ENCODE measurements around the gene DACT3.
"Not testable (repeated sequence)": the region's sequence is repeated elsewhere in the genome, so short reads cannot be mapped to it uniquely, and the experiment has no call there.

DACT3 gene

DNA sequence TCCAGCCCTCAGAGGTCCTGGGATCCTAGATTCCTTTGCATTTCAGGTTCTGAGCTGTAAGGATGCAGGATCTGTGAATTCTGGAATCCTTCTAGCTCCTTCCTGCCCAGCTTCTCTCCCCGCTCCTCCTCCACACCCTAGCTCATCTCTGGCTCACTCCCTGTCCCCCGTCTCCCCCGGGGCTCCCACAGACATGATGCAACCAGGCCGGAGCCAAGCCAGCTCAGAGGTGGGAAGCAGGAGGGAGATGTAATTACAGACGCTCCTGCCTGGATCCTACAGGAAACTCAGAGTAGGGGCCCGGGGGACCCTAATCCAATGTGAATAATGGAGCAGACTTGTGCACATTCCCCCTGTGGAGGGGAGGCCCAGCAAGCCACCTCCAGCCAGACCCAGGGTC is 29.5 kb downstream of the DACT3 start:
- no peak for DNase-seq

DNA sequence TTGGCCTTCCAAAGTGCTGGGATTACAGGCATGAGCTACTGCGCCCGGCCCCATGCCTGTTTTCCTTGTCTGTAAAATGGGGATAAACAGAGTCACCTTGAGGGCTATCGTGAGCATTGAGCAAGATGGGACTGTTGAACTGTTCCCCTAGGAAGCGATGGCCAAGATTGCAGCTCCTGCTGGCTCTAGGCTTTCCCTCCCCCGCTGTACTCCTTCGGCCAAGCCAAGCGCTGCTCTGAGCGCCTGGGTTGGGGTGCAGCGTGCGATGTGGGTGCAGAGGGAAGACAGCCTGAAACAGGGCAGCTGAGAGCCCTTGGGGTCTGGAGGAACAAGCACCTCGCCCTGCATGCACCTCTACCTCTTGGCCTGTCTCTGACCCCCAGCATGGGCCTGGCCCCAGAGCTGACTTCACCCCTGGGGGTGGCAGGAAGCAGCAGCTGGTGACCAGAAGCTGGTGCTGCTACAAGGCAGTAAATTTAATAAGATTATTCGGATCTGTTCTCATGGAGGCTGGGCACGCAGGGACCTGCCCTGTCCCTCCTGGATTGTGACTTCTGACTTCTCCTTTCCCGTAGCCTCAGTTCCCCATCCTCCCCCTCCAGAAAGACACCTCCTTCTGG is 30.3 kb downstream of the DACT3 start:
- no peak for DNase-seq

DNA sequence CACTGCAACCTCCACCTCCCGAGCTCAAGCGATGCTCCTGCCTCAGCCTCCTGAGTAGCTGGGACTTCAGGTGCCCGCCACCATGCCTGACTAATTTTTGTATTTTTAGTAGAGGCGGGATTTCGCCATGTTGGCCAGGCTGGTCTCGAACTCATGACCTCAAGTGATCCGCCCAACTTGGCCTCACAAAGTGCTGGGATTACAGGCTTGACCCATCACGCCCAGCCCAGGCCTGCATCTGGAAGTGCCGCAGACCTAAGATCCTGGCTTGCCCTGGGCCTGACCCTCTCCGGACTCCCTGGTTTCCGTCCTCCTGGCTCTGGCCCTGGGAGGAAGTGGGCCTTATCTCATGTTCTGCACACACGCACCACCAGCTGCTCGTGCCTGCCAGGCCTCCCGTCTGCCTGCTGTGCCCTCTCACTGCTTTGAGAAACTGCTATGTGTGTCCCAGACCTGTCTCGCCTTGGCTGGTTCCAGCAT is 31.4 kb downstream of the DACT3 start:
- no peak for DNase-seq

DNA sequence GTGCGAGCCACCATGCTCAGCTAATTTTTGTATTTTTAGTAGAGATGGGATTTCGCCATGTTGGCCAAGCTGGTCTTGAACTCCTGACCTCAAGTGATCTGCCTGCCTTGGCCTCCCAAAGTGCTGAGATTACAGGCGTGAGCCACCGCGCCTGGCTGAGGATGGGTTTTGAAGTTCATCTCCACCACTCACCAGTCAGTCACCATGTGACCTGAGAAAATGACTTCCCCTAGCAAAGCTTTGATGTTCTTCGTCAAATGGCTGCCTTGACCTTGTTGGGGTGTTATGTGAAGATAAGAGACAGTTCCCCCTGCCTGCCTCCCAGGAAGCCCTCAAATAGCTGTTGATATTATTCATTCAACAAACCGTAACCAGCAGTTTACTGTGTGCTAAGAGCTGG is 32.0 kb downstream of the DACT3 start:
- DNase-seq = not testable (repeated sequence)

DNA sequence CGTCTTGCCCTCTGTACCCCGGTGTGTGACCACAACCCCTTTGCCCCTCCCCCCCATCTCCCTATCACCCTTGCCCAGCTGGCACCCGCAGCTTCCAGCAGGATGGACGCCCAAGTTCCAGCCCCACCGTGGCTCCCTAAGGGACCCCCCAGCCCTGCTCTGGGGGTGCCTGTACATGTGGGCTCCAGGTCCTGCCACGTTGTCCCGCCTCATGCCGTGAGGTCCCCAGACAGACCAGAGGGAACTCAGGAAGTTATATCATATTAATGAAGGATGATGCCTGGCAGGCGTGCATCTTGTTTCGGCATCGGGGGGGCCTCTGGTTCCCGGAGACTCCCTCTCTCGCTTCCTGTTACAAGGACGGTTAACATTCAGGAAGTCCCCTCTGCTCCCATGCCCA is 34.5 kb downstream of the DACT3 start:
- no peak for DNase-seq

DNA sequence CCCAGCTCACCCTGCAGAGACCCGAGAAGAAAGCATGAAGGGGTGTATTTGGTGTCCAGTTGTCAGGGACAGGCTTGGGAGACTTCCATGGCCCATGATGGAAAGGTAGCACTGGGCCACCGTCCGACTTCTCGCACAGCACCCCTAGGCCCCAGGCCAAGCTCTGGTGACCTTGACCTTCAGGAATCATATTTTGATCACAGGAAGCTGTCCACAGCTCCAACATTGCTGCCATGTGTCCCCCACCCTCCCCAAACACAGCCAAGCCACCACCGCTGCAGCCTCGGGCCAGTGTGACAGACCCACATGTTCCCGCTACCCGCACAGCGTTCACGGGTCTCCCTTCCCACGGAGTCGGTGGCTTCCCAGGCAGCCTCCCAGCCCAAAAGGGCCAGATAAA is 35.3 kb downstream of the DACT3 start:
- no peak for DNase-seq

DNA sequence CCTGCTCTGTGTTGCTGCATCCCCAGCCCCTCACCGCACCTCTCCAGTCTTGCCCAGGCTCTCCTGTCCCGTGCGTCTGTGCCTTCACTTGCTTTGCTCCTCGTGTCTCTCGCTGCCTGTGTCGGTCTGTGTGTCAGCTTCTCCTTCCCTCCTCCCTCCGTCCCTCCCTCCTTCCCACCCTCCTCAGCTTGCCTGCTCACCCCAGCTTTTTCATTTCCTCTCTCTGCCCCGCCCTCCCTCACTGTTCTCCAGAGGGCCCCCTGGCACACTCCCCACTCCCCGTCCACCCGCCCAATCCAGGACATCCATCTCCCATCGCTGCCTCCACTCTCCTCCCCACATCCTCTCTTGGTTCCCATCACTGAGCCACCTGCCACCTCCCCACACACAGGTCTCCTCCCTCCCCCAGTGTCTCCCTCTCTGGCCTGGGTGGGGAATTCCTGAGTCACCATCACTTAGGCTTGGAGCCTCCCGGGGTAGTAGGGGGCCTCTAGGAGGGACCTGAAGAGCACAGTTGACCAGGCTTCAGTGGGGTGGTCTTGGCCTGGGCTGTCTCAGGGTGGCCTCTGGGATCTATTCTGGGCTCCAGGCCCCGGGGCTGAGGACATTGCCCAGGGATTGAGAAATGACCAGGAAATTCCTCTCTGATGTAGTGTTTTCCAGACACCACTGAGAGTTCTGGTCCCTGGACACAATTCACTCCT is 35.9 kb downstream of the DACT3 start, which contains the start of gene PTGIR:
TSS of gene PTGIR (minus strand) at position 132 of the 704 bp plus-strand sequence. CDS start 864 bp downstream, outside the sequence.
- DNase-seq = peak; percentile 41 to 58

DNA sequence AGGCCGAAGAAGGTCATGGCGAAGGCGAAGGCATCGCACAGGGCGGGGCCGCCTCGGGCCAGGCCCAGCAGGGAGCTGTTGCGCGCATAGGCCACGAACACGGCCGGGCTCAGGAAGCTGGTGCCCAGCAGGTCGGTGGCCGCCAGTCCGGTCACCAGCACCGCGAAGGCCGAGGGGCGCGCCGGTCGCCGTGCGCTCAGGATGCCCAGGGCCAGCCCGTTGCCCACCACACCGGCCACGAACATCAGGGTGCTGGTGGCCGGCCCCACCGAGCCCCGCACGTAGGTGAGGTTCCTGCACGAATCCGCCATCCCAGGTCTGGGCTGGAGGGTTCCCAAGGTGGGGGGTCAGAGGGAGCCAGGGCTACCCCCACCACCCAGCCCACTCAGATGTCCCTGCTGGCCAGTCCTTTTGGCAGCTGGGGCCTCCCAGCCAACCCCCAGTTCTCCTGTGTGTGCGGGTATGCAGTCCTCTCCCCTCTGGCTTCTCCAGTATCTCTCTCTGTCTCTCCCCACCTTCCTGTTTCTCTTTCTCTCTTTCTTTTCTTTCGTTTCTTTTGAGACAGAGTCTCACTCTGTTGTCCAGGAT is 37.0 kb downstream of the DACT3 start:
- DNase-seq = no peak

DNA sequence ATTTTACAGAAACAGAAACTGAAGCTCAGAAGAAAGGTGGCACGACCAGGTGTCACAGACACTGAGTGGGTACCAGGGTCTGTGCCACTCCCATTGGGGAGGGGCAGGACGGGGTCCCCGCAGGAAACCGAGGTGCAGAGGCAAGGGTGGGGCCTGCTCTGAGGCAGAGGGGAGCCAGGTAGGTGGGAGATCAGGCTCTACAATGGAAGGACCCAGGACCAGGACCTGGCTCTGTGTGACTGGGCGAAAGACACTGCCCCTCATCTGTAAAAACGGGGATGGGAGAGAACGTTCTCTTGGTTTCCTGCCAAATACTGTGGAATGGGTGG is 38.9 kb downstream of the DACT3 start:
- DNase-seq = no peak

DNA sequence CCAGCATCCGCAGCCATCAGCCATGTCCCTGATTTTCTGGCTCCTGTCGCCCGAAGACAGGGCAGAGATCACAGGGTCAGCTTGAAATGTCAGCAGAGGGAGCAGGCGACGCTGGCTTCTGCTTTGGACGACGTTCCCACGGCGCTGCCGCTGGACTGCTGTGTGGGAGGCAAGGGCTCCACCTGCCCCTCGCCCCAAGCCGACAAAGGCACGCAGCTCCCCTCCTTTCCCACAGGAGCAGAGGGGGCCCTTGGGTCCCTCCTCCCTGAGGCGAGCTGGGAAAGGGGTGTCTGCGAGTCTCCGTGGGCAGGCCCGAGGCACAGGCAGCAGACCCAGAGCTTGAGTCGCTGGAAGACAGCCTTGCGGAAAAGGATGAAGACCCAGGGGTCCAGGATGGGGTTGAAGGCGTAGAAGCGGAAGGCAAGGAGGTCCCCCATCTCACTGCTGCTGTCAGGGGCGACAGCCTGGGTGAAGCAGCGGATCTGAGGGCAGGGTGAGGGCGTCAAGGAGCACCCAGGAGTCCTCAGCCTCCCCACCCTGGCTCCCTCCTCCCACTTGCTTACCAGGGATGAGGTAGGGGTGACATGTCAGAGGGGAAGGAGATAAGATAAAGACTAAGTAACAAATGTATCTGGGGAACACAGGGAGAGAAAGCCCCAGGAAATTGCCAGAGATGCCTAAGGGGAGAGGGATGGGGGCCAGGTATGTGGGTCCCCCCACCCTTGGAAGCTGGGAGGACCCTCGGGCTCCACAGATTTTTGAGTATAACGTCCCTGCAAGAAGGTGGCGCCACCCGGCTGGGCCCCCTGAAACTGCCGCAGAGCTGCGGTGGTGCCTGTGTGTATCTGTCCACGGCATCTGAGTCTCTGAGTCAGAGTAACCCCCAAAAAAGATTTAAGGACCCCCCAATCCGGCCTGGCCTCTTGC is 39.5 kb downstream of the DACT3 start:
- no peak for DNase-seq

DNA sequence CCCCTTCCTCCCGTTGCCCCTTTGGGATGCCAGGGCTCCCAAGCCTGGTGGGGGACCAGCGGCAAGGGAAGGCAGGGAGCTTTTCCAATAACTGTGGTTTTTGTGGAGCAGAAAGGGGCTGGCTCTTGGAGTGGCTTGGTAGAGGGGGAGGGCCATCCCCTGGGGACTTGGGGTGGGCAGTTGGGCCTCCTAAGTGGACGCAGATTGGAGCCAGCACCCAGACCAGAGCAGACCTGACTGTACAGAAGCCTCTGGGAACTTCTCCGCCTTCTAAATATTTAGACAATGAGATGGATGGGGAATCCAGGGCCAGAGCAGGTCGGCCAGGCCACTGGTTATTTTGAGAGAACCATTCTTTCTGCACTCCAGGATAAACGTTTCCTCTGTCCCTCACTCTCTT is 40.3 kb downstream of the DACT3 start:
- DNase-seq = no peak

DNA sequence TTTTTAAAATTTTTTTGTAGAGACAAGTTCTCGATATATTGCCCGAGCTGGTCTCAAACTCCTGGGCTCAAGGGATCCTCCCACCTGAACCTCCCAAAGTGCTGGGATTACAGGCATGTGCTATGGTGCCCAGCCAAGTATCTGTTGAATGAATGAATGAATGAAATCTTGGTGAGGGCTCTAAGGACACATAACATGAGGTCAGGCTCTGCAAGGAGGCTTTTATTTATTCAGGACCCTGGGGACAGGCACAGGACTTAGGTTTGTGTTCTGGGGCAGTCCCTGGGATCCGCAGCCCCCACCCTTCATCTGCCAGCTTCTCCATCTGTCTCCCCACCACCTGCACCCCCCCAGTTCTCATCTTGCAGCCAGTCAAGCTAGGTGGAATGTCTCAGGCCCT is 40.7 kb downstream of the DACT3 start:
- no peak for DNase-seq

DNA sequence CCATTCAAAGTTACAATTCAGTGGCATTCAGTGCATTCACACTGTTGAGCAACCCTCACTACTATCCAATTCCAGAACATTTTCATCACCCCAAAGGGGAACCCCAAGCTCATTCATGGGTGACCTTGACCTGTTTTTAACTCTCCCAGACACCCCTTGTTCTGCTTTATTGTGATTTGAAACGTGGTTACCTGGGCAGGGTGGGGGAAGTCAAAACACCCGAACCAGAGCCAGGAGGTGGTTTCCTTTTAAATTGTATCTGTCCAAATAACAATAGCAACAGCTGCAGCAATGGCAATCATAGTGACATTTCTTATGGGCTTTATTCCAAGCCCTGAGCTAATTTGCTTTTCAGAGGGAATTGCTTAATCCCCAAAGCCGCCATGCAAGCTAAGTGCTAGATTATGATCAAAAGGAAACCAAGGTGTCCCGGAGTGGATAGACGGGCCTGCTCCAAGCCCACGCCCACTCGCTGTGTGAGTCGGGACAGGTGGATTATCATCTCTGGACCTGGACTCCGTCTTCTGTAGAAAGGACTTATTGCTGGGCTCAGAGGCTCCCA is 42.2 kb downstream of the DACT3 start:
- no peak for DNase-seq

DNA sequence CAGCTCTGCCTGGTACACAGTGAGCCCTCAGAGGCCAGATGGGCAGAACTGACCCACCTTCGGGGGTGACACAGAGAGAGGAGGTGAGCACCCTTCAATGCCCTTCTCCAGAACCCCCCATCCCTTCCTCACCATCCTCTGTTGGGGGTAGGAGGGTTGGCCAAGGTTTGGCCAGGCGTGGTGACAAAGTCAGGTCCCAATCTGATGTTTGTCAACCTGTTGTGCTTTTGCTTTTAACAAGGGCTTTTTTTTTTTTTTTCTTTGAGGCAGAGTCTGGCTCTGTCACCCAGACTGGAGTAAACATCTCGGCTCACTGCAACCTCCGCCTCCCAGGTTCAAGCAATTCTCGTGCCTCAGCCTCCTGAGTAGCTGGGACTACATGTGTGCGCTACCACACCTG is 43.4 kb downstream of the DACT3 start:
- DNase-seq = no peak

DNA sequence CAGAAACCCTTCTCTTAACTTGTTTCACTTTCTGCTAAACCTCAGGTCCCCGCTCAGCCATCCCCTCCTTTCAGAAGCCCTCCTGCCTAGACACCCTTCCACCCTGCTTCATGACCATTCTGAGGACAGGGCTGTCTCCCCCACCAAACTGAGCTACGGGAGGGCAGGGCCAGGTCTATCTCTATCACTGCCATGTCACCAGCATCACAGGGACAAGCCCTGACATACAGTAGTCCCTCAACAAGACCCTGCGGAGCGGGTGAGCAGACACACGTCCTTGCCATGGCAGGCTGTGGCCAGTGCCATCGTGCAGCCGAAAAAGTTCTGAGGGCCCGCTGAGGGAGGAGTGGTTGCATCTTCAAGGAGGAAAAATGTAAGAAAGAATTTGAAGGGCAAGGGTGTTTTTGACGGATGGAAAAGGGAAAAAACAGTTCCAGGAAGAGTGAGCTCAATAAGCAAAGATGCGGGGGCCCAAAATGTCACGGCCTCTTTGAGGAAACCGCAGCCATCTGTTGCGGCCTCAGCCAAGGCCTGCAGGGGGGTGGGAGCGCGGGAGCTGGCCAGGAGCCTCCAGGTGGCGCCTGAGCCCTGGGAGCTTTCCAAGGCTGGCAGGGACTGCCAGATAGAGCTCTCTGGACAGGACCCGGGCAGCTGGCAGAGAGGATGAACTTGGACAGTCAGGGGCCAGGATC is 44.2 kb downstream of the DACT3 start:
- peak; percentile 58 to 73 for DNase-seq

DNA sequence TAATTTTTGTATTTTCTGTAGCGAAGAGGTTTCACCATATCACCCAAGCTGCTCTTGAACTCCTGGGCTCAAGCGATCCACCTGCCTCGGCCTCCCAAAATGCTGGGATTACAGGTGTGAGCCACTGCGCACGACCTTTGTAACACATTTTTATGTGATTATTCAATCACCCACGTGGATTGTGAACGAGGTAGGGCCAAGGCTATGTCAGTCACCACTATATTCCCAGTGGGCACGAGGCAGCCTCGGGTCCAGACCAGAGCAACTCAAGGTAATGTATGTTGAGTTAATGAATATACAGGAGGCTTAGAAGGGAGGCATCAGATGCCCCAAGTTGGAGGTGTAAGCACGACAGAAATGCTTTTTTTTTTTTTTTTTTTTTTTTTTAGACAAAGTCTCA is 45.0 kb downstream of the DACT3 start:
- DNase-seq = no peak

DNA sequence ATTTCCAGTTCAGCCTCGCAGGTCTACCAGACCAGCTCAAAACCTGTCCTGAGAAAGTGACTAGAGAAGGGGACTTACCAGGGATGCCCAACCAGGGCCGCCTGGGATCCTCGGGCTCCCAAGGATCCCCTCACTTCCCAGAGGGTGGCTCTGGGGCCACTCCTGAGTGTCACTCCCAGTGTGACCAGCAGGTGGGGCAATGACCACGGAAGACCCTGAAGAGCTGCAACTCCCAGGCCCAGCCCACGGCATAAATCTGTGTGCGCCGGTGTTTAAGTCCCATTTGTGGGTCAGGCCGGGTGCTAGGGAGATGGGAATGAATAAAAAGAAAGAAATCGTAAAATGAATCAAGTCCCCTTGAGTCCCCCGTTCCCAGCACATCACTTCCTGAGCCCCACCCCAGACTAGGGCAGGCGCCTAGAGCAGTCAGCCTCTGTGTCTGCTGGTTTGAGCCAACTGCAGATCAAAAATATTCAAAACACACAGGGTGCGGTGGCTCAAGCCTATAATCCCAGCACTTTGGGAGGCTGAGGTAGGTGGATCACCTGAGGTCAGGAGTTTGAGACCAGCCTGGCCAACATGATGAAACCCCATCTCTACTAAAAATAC is 46.8 kb downstream of the DACT3 start:
- DNase-seq = peak; percentile 90

DNA sequence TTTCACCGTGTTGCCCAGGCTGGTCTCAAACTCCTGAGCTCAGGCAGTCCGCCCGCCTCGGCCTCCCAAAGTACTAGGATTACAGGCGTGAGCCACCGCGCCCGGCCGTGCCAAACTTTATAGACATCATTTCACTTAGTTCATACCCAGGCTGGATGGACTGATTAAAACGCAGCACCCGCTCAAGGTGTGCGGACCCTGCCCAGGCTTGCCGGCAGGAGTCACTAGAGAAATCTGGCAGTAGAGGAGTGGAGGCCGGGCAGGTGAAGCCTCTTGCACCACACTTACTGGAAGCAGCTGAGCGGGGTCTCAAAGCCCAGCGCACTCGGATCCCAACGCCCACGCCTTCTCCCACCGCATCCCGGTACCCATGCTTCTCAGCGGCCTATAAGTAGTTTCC is 47.5 kb downstream of the DACT3 start:
- DNase-seq = no peak

DNA sequence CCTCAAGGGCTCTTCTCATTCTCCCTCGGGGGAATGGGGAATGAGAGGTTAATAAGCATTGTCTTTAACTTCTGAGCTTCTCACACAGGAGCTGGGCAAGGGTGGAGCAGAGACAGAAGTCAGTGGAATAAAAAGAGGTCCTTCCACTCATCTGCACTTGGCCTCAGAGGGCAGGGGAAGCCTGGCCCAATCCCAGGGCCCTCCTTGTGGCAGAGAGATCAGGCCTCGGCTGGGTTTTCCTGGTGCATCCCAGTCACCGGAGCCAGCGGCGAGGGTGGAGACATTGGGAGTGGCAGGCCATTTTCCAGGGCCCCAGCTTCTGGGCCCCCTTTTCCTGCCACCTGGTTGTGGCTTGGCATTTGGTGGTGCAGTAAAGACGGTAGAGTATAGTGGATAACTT is 49.2 kb downstream of the DACT3 start:
- no peak for DNase-seq

DNA sequence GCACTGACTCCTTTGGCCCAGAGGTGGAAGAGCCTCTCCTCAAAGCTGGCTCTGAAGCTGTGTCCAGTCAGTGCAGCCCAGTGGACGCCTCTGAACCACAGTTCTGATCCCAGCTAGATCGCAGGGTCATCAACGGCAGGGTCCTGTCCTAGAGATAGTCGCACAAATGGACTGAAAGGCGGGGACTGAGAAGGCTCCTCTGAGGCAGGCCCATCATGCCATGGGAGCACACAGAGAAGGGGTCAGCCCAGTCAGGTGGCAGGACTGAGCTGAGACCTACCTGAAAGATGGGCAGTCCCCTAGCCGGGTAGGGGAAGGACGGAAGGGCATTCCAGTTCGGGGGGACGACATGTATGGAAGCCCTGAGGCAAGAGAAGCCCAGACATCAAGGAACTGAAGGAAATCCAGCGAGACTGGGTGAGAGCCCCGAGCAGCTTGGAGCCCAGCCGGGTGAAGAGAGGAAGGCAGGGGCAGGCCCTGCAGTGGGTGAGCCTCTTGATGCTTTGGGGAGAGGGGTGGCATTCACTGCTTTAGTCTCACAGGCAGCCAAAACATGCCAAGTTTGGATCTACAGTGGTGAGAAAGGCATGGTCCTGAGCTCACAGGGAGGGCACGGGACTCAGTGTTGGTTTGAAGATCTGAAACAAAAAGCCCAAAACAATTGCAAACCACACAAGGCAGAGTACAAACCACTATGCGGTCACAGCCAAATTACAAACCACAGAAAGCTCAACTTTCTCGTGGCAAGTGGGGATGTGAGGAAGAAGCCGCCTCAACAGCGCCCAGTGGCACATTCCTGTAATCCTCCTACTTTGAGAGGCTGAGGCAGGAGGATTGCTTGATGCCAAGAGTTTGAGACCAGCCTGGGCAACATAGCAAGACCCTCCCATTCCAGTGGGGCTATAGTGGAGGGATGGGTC is 49.9 kb downstream of the DACT3 start:
- no peak for DNase-seq

DNA sequence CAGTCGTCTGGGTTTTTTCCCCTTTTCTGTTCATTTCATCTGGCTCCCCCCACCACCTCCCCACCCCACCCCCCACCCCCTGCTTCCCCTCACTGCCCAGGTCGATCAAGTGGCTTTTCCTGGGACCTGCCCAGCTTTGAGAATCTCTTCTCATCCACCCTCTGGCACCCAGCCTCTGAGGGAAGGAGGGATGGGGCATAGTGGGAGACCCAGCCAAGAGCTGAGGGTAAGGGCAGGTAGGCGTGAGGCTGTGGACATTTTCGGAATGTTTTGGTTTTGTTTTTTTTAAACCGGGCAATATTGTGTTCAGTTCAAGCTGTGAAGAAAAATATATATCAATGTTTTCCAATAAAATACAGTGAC is 50.6 kb downstream of the DACT3 start:
- no peak for DNase-seq

All from stimulated activated CD4-positive, alpha-beta T cell treated with anti-CD3 and anti-CD28 coated beads, Interleukin-2, amount 100 ng/mL, for 24 hours (primary cell).